ENCODE results near the gene NDUFA13.

The NDUFA13 gene

GRCh38 chr19:19570571-19570970, 54.5 kb downstream of the NDUFA13 start:
- DNase-seq (ENCODE audit: low read depth in 2 of 2), result no peak

DNA sequence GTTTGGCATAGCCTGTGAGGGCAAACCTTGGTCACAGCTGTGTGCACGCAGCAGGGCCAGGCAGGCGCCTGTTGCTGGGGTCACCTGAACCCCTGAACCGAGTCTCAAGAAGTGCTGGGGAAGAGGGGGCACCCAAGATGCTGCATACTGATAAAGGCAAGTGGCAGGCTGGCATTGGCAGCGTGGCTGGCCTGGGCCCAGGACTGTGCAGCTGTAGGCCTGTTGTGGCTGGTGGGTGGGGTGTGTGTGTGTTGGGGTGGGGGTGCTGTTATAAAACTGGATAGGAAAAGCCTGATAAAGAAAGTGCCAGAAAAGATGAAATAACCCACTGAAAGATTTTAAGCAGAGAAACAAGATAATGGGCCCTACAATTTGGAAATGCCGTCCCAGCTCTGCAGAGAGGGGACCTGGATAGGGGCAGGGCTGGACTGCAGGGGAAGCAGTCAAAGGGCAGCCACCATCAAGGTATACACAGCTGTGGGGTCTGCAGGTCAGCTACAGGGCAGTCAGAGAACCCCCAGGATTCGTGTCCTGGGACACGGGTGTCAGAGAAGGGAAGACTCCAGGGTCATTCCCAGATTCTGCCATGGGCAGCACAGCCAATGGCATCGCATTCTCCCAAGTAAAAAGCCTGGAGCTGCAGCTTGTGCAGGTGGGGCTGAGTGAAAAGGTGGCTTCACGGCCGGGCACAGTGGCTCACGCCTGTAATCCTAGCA, 55.2 kb downstream of the NDUFA13 start:
- DNase-seq (ENCODE audit: low read depth in 2 of 2), result no peak

- DNase-seq (ENCODE audit: low read depth in 2 of 2), result no peak
These were observed 59.4 kb downstream of the NDUFA13 start for GRCh38 chr19:19575411-19575810.

All from stimulated activated CD4-positive, alpha-beta T cell treated with anti-CD3 and anti-CD28 coated beads, Interleukin-1b, Interleukin-23, amount 100 ng/mL, for 1 hour (primary cell).